HEK293 (cell line): Measurements from ENCODE around the gene PRSS8.

ENCODE experiments used
- GLIS1 ChIP-seq: fragments of 450-650 bp; formaldehyde crosslinking; IDR thresholded peaks from 2 replicates; pipeline ENCODE4 v1.5.1; 2016; ENCODE audit warnings: missing biosample characterization, missing genetic modification characterization
- IKZF3 ChIP-seq: fragments of 450-650 bp; IDR thresholded peaks from 2 replicates; pipeline ENCODE4 v1.5.0; 2018; ENCODE audit warnings: missing biosample characterization, mild to moderate bottlenecking, missing genetic modification characterization, moderate library complexity
- KLF1 ChIP-seq: fragments of 450-650 bp; formaldehyde crosslinking; IDR thresholded peaks from 2 replicates; pipeline ENCODE4 v1.5.1; 2016; ENCODE audit warnings: missing biosample characterization, missing genetic modification characterization
- KLF17 ChIP-seq: fragments of 450-650 bp; formaldehyde crosslinking; IDR thresholded peaks from 2 replicates; pipeline ENCODE4 v1.5.1; 2016; ENCODE audit warnings: missing biosample characterization, missing genetic modification characterization
- PRDM10 ChIP-seq: fragments of 450-650 bp; formaldehyde crosslinking; IDR thresholded peaks from 2 replicates; pipeline ENCODE4 v1.5.1; 2016; ENCODE audit warnings: missing biosample characterization, missing genetic modification characterization
- SP2 ChIP-seq: fragments of 450-650 bp; formaldehyde crosslinking; IDR thresholded peaks from 2 replicates; pipeline ENCODE4 v1.5.1; 2016; ENCODE audit warnings: missing biosample characterization, missing genetic modification characterization
- WT1 ChIP-seq: fragments of 450-650 bp; formaldehyde crosslinking; IDR thresholded peaks from 2 replicates; pipeline ENCODE4 v1.5.1; 2016; ENCODE audit warnings: missing biosample characterization, missing genetic modification characterization
- ZBTB10 ChIP-seq: fragments of 450-650 bp; formaldehyde crosslinking; IDR thresholded peaks from 2 replicates; pipeline ENCODE4 v1.5.1; 2016; ENCODE audit warnings: missing biosample characterization, missing genetic modification characterization
- ZNF146 ChIP-seq: fragments of 450-650 bp; formaldehyde crosslinking; IDR thresholded peaks from 2 replicates; pipeline ENCODE4 v1.5.1; 2016; ENCODE audit warnings: missing biosample characterization, missing genetic modification characterization
- ZNF274 ChIP-seq, 2 experiments: fragments of 200-500 bp in 1 of 2; fragments of 450-650 bp in 1 of 2; sonication (Bioruptor generic) in 1 of 2; formaldehyde crosslinking in 1 of 2; IDR thresholded peaks; 2 replicates each; pipeline versions ENCODE4 v1.5.1 to v1.6.1; 2014 to 2016; ENCODE audit warnings: borderline replicate concordance in 1 of 2, inconsistent platforms in 1 of 2, low read length in 1 of 2, missing biosample characterization in 1 of 2, missing genetic modification characterization in 1 of 2
- ZNF423 ChIP-seq: fragments of 450-650 bp; formaldehyde crosslinking; IDR thresholded peaks from 2 replicates; pipeline ENCODE4 v1.5.1; 2016; ENCODE audit warnings: missing biosample characterization, missing genetic modification characterization
- ZNF530 ChIP-seq: fragments of 450-650 bp; formaldehyde crosslinking; IDR thresholded peaks from 2 replicates; pipeline ENCODE4 v1.5.1; 2016; ENCODE audit warnings: low read depth, missing biosample characterization, missing genetic modification characterization
- ZNF555 ChIP-seq: fragments of 450-650 bp; formaldehyde crosslinking; conservative IDR thresholded peaks from 2 replicates; pipeline ENCODE4 v1.5.1; 2017; ENCODE audit warnings: missing biosample characterization, mild to moderate bottlenecking, missing genetic modification characterization, inconsistent platforms
- ZNF596 ChIP-seq: fragments of 450-650 bp; IDR thresholded peaks from 2 replicates; pipeline ENCODE4 v1.5.0; 2018; ENCODE audit warnings: missing biosample characterization, mild to moderate bottlenecking, missing genetic modification characterization, moderate library complexity
- ZNF600 ChIP-seq: fragments of 450-650 bp; formaldehyde crosslinking; IDR thresholded peaks from 2 replicates; pipeline ENCODE4 v1.5.1; 2016; ENCODE audit warnings: missing biosample characterization, missing genetic modification characterization
- ZNF639 ChIP-seq: fragments of 450-650 bp; formaldehyde crosslinking; IDR thresholded peaks from 2 replicates; pipeline ENCODE4 v1.5.1; 2016; ENCODE audit warnings: missing biosample characterization, missing genetic modification characterization
- ZNF658 ChIP-seq: fragments of 450-650 bp; formaldehyde crosslinking; IDR thresholded peaks from 2 replicates; pipeline ENCODE4; 2016; ENCODE audit warnings: missing biosample characterization, missing genetic modification characterization
- ZNF692 ChIP-seq: fragments of 450-650 bp; formaldehyde crosslinking; IDR thresholded peaks from 2 replicates; pipeline ENCODE4 v1.5.1; 2016; ENCODE audit warnings: missing biosample characterization, missing genetic modification characterization
- ZSCAN23 ChIP-seq: fragments of 450-650 bp; formaldehyde crosslinking; IDR thresholded peaks from 2 replicates; pipeline ENCODE4 v1.5.1; 2016; ENCODE audit warnings: missing biosample characterization, missing genetic modification characterization

Gene PRSS8

GRCh38 chr16:31135535-31136286 lies at the start of gene PRSS8 (continued):
- no peak for TF ChIP-seq ZNF274 (IDR thresholded peaks at IDR 0.05; ENCODE audit: low read length)
- no peak for TF ChIP-seq ZNF274 (tag by site-specific recombination; IDR thresholded peaks at IDR 0.05; ENCODE audit: borderline replicate concordance)
- TF ChIP-seq KLF1 (tag by site-specific recombination): peak; percentile 85
- no peak for TF ChIP-seq PRDM10 (tag by site-specific recombination)
- no peak for TF ChIP-seq ZNF596 (tag by site-specific recombination)
- TF ChIP-seq IKZF3 (tag by site-specific recombination): no peak
- TF ChIP-seq ZNF530: no peak
- TF ChIP-seq SP2 (tag by site-specific recombination): peak; percentile 42
- TF ChIP-seq ZNF146 (tag by site-specific recombination): no peak
- no peak for TF ChIP-seq ZBTB10 (tag by site-specific recombination)
- peak; percentile 52 for TF ChIP-seq ZNF600
- peak; percentile 61 for TF ChIP-seq GLIS1 (tag by site-specific recombination)
- TF ChIP-seq ZNF658 (tag by site-specific recombination): no peak
- TF ChIP-seq KLF17 (tag by site-specific recombination): peak; percentile 27; the same call in 1 of the 2 replicates
- TF ChIP-seq ZNF423 (tag by site-specific recombination): no peak
- no peak for TF ChIP-seq WT1
- TF ChIP-seq ZNF555 (tag by site-specific recombination): no peak
- TF ChIP-seq ZSCAN23 (tag by site-specific recombination): no peak
- TF ChIP-seq ZNF692: no peak
- 0 out of 2 replicates have a peak, but pooled peaks have one; percentile 22 for TF ChIP-seq ZNF639 (tag by site-specific recombination)
- TF ChIP-seq, all 188 proteins: peak for 12
